K562 (cell line): ENCODE data around the gene MATK. TPM values are rescaled to one million over a fixed set of nuclear protein-coding genes. Genes with fewer than 3 reads are reported as not detected.
A peak's percentile ranks its signal among the peaks of the same experiment; 100 is the strongest.

Experiments
- ELK1 ChIP-seq: sonication (generic); formaldehyde crosslinking; IDR thresholded peaks from 2 replicates; pipeline ENCODE4 v1.8.1; 2022; ENCODE audit warnings: missing genetic modification reagents
- EP400 ChIP-seq: fragments of 450-650 bp; IDR thresholded peaks from 2 replicates; pipeline ENCODE4 v1.6.1; 2017; ENCODE audit warnings: antibody characterized with exemption, mild to moderate bottlenecking, moderate library complexity
- HNRNPK ChIP-seq: fragments of 200-400 bp; formaldehyde crosslinking; IDR thresholded peaks from one replicate; pipeline ENCODE4 v1.6.1; 2018; ENCODE audit warnings: mild to moderate bottlenecking, low read depth, low read length; ENCODE audit not compliant: poor library complexity, severe bottlenecking
- KDM4B ChIP-seq, 2 experiments: fragments of 450-650 bp in 1 of 2; sonication (generic) in 1 of 2; IDR thresholded peaks; 2 replicates each; pipeline ENCODE4 v1.6.1; 2016 to 2017; ENCODE audit warnings: borderline replicate concordance in 2 of 2, antibody characterized with exemption in 1 of 2, low read depth in 1 of 2, mild to moderate bottlenecking in 1 of 2
- LARP7 ChIP-seq: fragments of 450-650 bp; IDR thresholded peaks from 2 replicates; pipeline ENCODE4 v1.6.1; 2016
- MBD2 ChIP-seq: sonication (generic); IDR thresholded peaks from 2 replicates; pipeline ENCODE4 v1.6.1; 2016; ENCODE audit warnings: low read depth, borderline replicate concordance
- MLX ChIP-seq, 2 experiments: fragments of 450-650 bp in 1 of 2; sonication (generic) in 1 of 2; formaldehyde crosslinking; conservative IDR thresholded peaks; 2 replicates each; pipeline versions ENCODE4 v1.4.0 to v1.8.1; 2020 to 2022; ENCODE audit warnings: mild to moderate bottlenecking in 1 of 2, missing genetic modification reagents in 1 of 2
- NFE2L1 ChIP-seq: fragments of 450-650 bp; IDR thresholded peaks from 2 replicates; pipeline ENCODE4 v1.6.1; 2016; ENCODE audit warnings: missing genetic modification characterization, low read depth, mild to moderate bottlenecking, missing compliant biosample characterization, moderate library complexity, borderline replicate concordance
- NR1H2 ChIP-seq: sonication (generic); formaldehyde crosslinking; IDR thresholded peaks from 2 replicates; pipeline ENCODE4 v1.4.0; 2020; ENCODE audit warnings: mild to moderate bottlenecking, missing genetic modification reagents
- NR3C1 ChIP-seq: sonication (generic); formaldehyde crosslinking; IDR thresholded peaks from 2 replicates; pipeline ENCODE4 v1.8.1; 2022; ENCODE audit warnings: missing genetic modification reagents
- SIN3A ChIP-seq, 2 experiments: fragments of 150-350 bp in 1 of 2; IDR thresholded peaks; 2 replicates each; pipeline ENCODE4 v1.6.1; 2011 to 2016; ENCODE audit warnings: borderline replicate concordance in 2 of 2, low read depth in 2 of 2, low read length in 2 of 2, mild to moderate bottlenecking in 2 of 2, moderate library complexity in 2 of 2; ENCODE audit not compliant: control insufficient read depth in 1 of 2
- SMARCC2 ChIP-seq: fragments of 450-650 bp; IDR thresholded peaks from 2 replicates; pipeline ENCODE4 v1.6.1; 2017; ENCODE audit warnings: antibody characterized with exemption, moderate library complexity, mild to moderate bottlenecking, low read depth
- SREBF1 ChIP-seq: fragments of 150-350 bp; IDR thresholded peaks from 2 replicates; pipeline ENCODE4 v1.6.1; 2014; ENCODE audit warnings: antibody characterized with exemption, low read depth, low read length, borderline replicate concordance
- TBP ChIP-seq: optimal IDR thresholded peaks from 2 replicates; pipeline ENCODE3; 2011; ENCODE audit warnings: low read depth, low read length, improper control_type of control experiment
- XRCC3 ChIP-seq: fragments of 450-650 bp; IDR thresholded peaks from 2 replicates; pipeline ENCODE4 v1.6.1; 2017; ENCODE audit warnings: mild to moderate bottlenecking, moderate library complexity
- ZBTB34 ChIP-seq: fragments of 250-450 bp; sonication (Bioruptor Pico); IDR thresholded peaks from 2 replicates; pipeline ENCODE4 v1.8.0; 2021; ENCODE audit warnings: mild to moderate bottlenecking, moderate library complexity
- ZNF134 ChIP-seq: fragments of 250-450 bp; sonication (Bioruptor Pico); conservative IDR thresholded peaks from 2 replicates; pipeline ENCODE4 v1.4.0; 2020
- ZNF431 ChIP-seq: sonication (generic); formaldehyde crosslinking; IDR thresholded peaks from 2 replicates; pipeline ENCODE4 v1.8.0; 2022; ENCODE audit warnings: mild to moderate bottlenecking, missing genetic modification reagents
- ZNF75A ChIP-seq: fragments of 450-650 bp; formaldehyde crosslinking; IDR thresholded peaks from 2 replicates; pipeline ENCODE4 v1.4.0; 2020; ENCODE audit warnings: mild to moderate bottlenecking
- ZSCAN32 ChIP-seq: fragments of 450-650 bp; formaldehyde crosslinking; IDR thresholded peaks from 2 replicates; pipeline ENCODE4 v1.4.0; 2020; ENCODE audit warnings: mild to moderate bottlenecking, moderate library complexity
- polyA plus RNA-seq, 8 experiments: library from polyadenylated mRNA; depleted of rRNA in 4 of 8; stranded (reverse) in 5 of 8; unstranded in 3 of 8; fragments of >200 nt; fragmentation: Nextera tagmentation in 2 of 8; fragmentation: Illumina TruSeq in 1 of 8; extraction: Ambion mirVana in 2 of 8; extraction: Trizol in 1 of 8; gene quantifications; 2 replicates each; pipeline versions ENCODE4 v1.2.1 to v1.2.3, GENCODE V29; 2011 to 2014; ENCODE audit warnings: inconsistent platforms in 1 of 8, missing spikeins in 1 of 8
- total RNA-seq, 7 experiments: library from RNA; depleted of rRNA in 6 of 7; stranded (reverse); fragments of >200 nt in 6 of 7; fragmentation: Illumina TruSeq in 2 of 7; extraction: Trizol in 2 of 7; gene quantifications; 2 replicates each; pipeline versions ENCODE4 v1.2.1 to v1.2.3, GENCODE V29; 2011 to 2021; ENCODE audit warnings: low replicate concordance in 1 of 7
- TF ChIP-seq, protein P1 (sequence below), 2 experiments: IDR thresholded peaks; 2 replicates each; pipeline ENCODE4 v1.6.1; 2012; ENCODE audit warnings: improper control_type of control experiment in 2 of 2, low read depth in 2 of 2, low read length in 2 of 2, borderline replicate concordance in 1 of 2

The MATK gene
- total and polyA plus RNA-seq, 9 of the 15 experiments (the other 6 are each of a cell fraction or from before 2014, with no cell fraction given) = 0.08 to 41.5 (median 21.4) TPM

- TF ChIP-seq ELK1 (no peak), NR3C1 (CRISPR knock-in tag) (no peak), ZNF75A (CRISPR knock-in tag) (no peak), MBD2 (no peak), ZBTB34 (CRISPR knock-in tag) (no peak), HNRNPK (no peak), ZSCAN32 (CRISPR knock-in tag) (no peak), XRCC3 (no peak), SREBF1 (no peak), EP400 (peak; percentile 37; the same call in 1 of the 2 replicates), LARP7 (no peak), SIN3A (IDR thresholded peaks at IDR 0.05; ENCODE audit: borderline replicate concordance in 2 of 2, control insufficient read depth in 1 of 2, low read depth in 2 of 2, low read length in 2 of 2) (0 out of 4 replicates have a peak, but pooled peaks of 1 of the 2 experiments have one; percentile 20), ZNF431 (CRISPR knock-in tag) (no peak), NR1H2 (no peak), SMARCC2 (no peak), ZNF134 (CRISPR knock-in tag) (no peak), TBP (no peak), NFE2L1 (no peak), MLX (CRISPR knock-in tag; conservative IDR thresholded peaks at IDR 0.05) (no peak), KDM4B (IDR thresholded peaks at IDR 0.05; ENCODE audit: borderline replicate concordance in 2 of 2, low read depth in 1 of 2) (no peak)
- TF ChIP-seq, protein P1, sequence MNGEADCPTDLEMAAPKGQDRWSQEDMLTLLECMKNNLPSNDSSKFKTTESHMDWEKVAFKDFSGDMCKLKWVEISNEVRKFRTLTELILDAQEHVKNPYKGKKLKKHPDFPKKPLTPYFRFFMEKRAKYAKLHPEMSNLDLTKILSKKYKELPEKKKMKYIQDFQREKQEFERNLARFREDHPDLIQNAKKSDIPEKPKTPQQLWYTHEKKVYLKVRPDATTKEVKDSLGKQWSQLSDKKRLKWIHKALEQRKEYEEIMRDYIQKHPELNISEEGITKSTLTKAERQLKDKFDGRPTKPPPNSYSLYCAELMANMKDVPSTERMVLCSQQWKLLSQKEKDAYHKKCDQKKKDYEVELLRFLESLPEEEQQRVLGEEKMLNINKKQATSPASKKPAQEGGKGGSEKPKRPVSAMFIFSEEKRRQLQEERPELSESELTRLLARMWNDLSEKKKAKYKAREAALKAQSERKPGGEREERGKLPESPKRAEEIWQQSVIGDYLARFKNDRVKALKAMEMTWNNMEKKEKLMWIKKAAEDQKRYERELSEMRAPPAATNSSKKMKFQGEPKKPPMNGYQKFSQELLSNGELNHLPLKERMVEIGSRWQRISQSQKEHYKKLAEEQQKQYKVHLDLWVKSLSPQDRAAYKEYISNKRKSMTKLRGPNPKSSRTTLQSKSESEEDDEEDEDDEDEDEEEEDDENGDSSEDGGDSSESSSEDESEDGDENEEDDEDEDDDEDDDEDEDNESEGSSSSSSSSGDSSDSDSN (IDR thresholded peaks at IDR 0.05; ENCODE audit: borderline replicate concordance in 1 of 2, low read depth in 2 of 2, low read length in 2 of 2) = no peak
Measured at GRCh38 chr19:3785938-3786824, at the start of gene MATK (continued).
